GM21367 (cell line): Measurements from ENCODE around the gene KIF19.
"Not testable (repeated sequence)": the region's sequence is repeated elsewhere in the genome, so short reads cannot be mapped to it uniquely, and the experiment has no call there.

Source experiments
- ATAC-seq: cut with Tn5 transposase; IDR thresholded peaks from one replicate; pipeline ENCODE4 v1.9.1; 2021; ENCODE audit not compliant: unreplicated experiment

The KIF19 gene

GRCh38 chr17:74387365-74388218 is 61.6 kb downstream of the KIF19 start:
- no peak for ATAC-seq

DNA sequence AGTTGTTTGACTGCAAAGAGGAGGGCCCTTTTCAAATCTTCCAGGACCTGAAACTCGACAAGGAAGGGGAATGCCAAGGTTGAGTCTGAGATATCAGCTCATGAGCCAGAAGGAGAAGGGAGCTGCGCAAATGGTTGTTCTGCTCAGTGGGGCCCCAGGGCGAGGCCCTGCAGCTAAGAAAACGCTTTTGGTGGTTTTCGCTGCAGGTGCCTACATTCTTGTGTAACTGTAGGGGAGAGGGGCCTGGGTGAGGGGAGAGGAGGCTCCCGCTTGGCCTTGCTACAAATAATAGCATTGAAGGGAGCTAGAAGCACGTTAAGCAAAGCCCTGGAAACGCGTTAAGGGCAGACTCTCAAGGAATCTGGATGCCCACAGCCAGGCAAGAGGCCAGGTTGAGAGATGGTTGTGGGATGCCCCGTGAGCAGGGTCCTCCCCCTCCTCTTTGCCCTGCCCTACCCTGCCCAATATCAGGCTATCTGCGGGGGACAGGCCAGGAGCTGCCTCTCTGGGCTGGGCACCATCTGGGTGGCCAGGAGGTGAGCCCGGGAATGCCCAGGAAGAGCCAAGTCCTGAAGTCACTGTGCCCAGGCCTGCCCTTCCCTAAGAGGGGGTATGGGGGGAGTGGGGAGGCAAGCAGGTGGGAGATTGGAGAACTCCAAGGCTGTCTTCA is 63.2 kb downstream of the KIF19 start:
- no peak for ATAC-seq

GRCh38 chr17:74389937-74390679 is 64.1 kb downstream of the KIF19 start:
- no peak for ATAC-seq

- no peak for ATAC-seq
Measured at GRCh38 chr17:74390680-74391653, 64.9 kb downstream of the KIF19 start.

DNA sequence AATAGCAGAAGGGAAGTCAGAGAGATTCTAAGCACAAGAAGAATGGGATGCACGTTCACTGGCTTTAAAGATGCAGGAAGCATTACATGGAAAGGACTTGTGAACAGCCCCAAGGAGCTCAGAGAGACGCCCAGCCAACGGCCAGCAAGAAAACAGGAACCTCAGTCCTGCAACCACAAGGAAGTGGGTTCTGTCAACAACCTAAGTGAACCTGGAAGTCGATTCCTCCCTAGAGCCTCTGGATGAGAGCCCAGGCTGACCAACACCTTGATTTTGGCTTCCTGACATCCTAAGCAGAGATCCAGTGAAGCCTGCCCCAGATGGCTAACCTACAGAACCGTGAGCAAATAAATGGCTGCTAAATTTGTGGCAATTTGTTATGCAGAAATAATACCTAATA is 65.7 kb downstream of the KIF19 start:
- ATAC-seq: no peak

- no peak for ATAC-seq
Measured at GRCh38 chr17:74392848-74393247, 66.8 kb downstream of the KIF19 start.

- no peak for ATAC-seq
Measured at GRCh38 chr17:74393346-74393942, 67.4 kb downstream of the KIF19 start.

DNA sequence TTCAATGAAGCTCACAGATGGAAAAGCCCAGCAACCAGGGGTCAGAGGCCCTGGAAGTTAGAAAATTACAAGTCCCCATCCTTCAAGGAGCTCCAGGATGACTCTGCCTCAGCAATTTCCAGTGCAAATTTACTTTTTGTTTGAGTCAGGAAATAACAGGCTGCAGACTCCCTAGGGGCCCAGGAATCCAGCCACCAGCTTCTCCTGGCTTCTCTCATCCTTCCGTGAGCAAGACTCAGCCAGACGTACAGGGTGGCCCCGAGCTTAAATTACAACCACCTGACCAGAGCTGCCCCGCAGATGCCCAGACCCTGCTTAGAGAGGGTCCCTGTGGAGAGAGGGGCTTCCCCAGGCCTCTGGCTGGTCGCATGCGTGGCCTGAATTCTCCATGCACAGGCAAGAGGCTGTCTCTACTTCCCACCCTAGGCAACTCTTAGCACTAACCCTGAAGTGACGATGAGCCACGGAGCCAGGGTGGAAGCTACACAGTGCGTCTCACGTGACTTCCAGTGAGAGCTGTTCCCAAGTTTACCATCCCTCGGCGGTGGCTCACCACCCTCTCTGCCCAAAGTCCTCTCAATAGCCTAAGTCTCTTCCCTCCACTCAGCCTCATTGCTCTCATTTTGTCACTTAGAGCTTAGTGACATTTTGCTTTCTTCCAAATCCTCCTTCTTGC is 68.4 kb downstream of the KIF19 start:
- ATAC-seq: no peak

GRCh38 chr17:74394977-74395376 is 69.0 kb downstream of the KIF19 start:
- no peak for ATAC-seq

GRCh38 chr17:74396567-74396966 is 70.5 kb downstream of the KIF19 start:
- no peak for ATAC-seq

DNA sequence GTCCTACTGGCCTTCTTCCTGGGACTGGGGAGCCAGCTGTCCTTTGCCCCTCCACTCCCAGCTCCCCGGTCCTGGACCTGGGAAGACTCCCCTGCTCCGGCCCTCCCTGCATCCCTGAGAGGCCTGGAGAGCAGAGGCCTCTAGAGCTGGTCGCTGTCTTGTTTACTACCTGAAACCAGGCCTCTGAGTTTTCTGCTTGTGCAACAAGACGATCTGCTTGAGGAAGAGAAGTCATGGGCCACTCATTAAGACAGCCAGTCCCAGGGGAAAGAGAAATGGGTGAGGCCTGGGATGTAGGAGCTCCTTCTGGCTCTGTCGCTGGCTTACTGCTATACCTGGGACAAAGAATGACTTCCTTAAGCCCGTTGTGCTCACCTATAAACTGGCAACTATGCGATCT is 76.0 kb downstream of the KIF19 start:
- no peak for ATAC-seq

DNA sequence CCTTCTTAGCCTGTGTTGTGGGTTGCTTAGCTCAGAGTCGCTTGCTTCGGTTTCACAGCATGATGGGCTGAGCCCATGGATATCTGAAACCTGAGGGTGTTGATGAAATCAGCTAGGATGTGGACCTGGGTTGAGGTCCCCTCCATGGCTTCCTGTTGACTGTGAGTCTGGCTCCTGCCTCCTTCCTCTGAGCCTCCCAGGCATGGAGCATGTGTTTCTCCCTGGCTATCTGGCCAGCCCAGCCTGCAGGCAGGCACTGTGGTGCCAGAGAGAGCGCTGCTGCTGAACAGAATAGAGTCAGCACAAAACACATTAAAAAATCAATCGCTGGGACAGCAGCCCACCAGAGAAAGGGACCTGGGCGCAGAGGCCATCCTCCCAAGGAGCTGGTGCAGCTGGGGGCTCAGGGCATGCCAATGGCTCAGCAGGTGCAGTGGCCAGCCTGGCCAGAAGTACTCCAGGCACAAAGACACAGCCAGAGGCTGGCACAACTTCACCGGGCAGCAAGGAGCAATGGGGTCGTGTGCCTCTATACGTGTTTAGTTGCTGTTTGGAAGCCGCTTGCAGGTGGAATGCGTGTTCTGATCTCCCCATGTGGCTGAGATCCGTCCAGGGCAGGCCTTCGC is 77.6 kb downstream of the KIF19 start:
- no peak for ATAC-seq

GRCh38 chr17:74404218-74404617 is 78.2 kb downstream of the KIF19 start:
- ATAC-seq: no peak

DNA sequence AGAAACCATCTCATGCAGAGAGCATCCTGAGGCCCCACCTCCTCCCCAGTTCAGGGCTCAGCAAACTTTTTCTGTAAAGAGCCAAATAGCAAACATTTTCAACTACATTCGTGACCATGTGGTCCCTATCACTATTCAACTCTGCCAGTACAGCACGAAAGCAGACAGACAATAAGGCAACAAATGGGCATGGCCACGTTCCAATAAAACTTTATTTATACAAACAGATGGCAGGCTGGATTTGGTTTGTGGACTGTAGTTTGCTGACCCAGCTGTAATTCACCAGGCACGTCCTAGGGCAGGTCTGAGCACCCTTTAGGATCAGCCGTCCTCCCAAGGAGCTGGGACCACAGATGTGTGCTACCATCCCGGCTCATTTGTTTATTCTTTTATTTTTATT is 78.8 kb downstream of the KIF19 start:
- no peak for ATAC-seq

DNA sequence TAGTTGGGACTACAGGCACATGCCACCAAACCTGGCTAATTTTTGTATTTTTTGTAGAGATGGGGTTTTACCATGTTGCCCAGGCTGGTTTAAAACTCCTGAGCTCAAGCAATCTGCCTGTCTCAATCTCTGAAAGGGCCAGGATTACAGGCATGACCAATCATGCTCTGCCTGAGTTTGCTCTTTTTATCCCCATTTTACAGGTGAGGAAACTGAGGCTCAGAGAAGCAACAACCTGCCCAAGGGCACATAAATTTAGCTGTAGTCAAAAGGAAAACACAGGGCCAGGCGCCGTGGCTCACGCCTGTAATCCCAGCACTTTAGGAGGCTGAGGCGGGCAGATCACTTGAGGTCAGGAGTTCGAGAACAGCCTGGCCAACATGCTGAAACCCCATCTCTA is 79.3 kb downstream of the KIF19 start:
- ATAC-seq: not testable (repeated sequence)
